Liver (tissue), 9 donors: ENCODE measurements around the gene PTPN2. TPM values are rescaled to one million over a fixed set of nuclear protein-coding genes. Genes with fewer than 3 reads are reported as not detected.

ENCODE experiments used
- DNase-seq: peaks from one replicate; pipeline ENCODE4 v3.0.0-alpha.2; 2017; ENCODE audit warnings: low spot score
- H3K27ac ChIP-seq, 2 donors: one replicate each; pipeline ENCODE4 v1.7.0; 2013; ENCODE audit warnings: inconsistent platforms in 2 of 2, low read length in 2 of 2, control low read depth in 1 of 2, low read depth in 1 of 2, mild to moderate bottlenecking in 1 of 2
- H3K27me3 ChIP-seq, 4 donors: one replicate each; pipeline versions ENCODE4 v1.6.1 to v1.7.0; 2013; ENCODE audit warnings: low read length in 3 of 4, inconsistent platforms in 1 of 4, mild to moderate bottlenecking in 1 of 4, moderate library complexity in 1 of 4; ENCODE audit not compliant: control insufficient read depth in 4 of 4, insufficient read depth in 4 of 4
- H3K36me3 ChIP-seq, 4 donors: one replicate each; pipeline versions ENCODE4 v1.6.1 to v1.7.0; 2013; ENCODE audit warnings: low read length in 3 of 4, mild to moderate bottlenecking in 3 of 4, low read depth in 1 of 4, moderate library complexity in 1 of 4; ENCODE audit not compliant: control insufficient read depth in 4 of 4, insufficient read depth in 3 of 4
- H3K4me1 ChIP-seq, 4 donors: one replicate each; pipeline versions ENCODE4 v1.6.1 to v1.7.0; 2013; ENCODE audit warnings: low read length in 3 of 4, mild to moderate bottlenecking in 3 of 4, moderate library complexity in 1 of 4; ENCODE audit not compliant: control insufficient read depth in 4 of 4, insufficient read depth in 4 of 4
- H3K4me3 ChIP-seq, 3 donors: one replicate each; pipeline versions ENCODE4 v1.6.1 to v1.7.0; 2013; ENCODE audit warnings: low read length in 3 of 3, control low read depth in 1 of 3, low read depth in 1 of 3, mild to moderate bottlenecking in 1 of 3
- H3K9ac ChIP-seq, 2 donors: one replicate each; pipeline ENCODE4 v1.7.0; 2013; ENCODE audit warnings: low read length in 2 of 2, mild to moderate bottlenecking in 2 of 2, moderate library complexity in 2 of 2, control low read depth in 1 of 2, low read depth in 1 of 2
- H3K9me3 ChIP-seq, 4 donors: one replicate each; pipeline versions ENCODE4 v1.6.1 to v1.7.0; 2013; ENCODE audit warnings: low read length in 3 of 4; ENCODE audit not compliant: control insufficient read depth in 4 of 4
- EGR1 ChIP-seq, 2 donors: IDR thresholded peaks; 2 replicates each; pipeline ENCODE4 v1.6.1; 2016 to 2018; ENCODE audit warnings: antibody characterized with exemption in 2 of 2, low read depth in 2 of 2
- FOXA1 ChIP-seq: IDR thresholded peaks from 2 replicates; pipeline ENCODE4 v1.6.1; 2016; ENCODE audit warnings: antibody characterized with exemption
- FOXA2 ChIP-seq: IDR thresholded peaks from 2 replicates; pipeline ENCODE4 v1.6.1; 2016; ENCODE audit warnings: antibody characterized with exemption
- GABPA ChIP-seq, 2 donors: IDR thresholded peaks in 1 of 2; conservative IDR thresholded peaks in 1 of 2; 2 replicates each; pipeline ENCODE4 v1.6.1; 2016; ENCODE audit warnings: antibody characterized with exemption in 2 of 2, mild to moderate bottlenecking in 1 of 2, moderate library complexity in 1 of 2
- HNF4A ChIP-seq, 2 donors: conservative IDR thresholded peaks; 2 replicates each; pipeline ENCODE4 v1.6.1; 2016; ENCODE audit warnings: antibody characterized with exemption in 2 of 2, mild to moderate bottlenecking in 2 of 2
- HNF4G ChIP-seq: IDR thresholded peaks from 2 replicates; pipeline ENCODE4 v1.6.1; 2016; ENCODE audit warnings: antibody characterized with exemption
- JUND ChIP-seq, 2 donors: IDR thresholded peaks; 2 replicates each; pipeline ENCODE4 v1.6.1; 2016; ENCODE audit warnings: antibody characterized with exemption in 2 of 2
- NR2F2 ChIP-seq: IDR thresholded peaks from 2 replicates; pipeline ENCODE4 v1.6.1; 2016; ENCODE audit warnings: antibody characterized with exemption
- RAD21 ChIP-seq, 2 donors: IDR thresholded peaks; 2 replicates each; pipeline ENCODE4 v1.6.1; 2016; ENCODE audit warnings: antibody characterized with exemption in 2 of 2, mild to moderate bottlenecking in 2 of 2
- REST ChIP-seq: IDR thresholded peaks from 2 replicates; pipeline ENCODE4 v1.6.1; 2016; ENCODE audit warnings: antibody characterized with exemption, mild to moderate bottlenecking
- RXRA ChIP-seq, 2 donors: IDR thresholded peaks; 2 replicates each; pipeline ENCODE4 v1.6.1; 2017 to 2018; ENCODE audit warnings: antibody characterized with exemption in 2 of 2, mild to moderate bottlenecking in 1 of 2
- SP1 ChIP-seq: IDR thresholded peaks from 2 replicates; pipeline ENCODE4 v1.6.1; 2018; ENCODE audit warnings: antibody characterized with exemption, mild to moderate bottlenecking
- TAF1 ChIP-seq: conservative IDR thresholded peaks from 2 replicates; pipeline ENCODE4 v1.6.1; 2016; ENCODE audit warnings: antibody characterized with exemption, mild to moderate bottlenecking
- YY1 ChIP-seq: IDR thresholded peaks from 2 replicates; pipeline ENCODE4 v1.6.1; 2016; ENCODE audit warnings: antibody characterized with exemption, mild to moderate bottlenecking
- WGBS: extraction: QIAGEN DNeasy Blood & Tissue Kit; methylation state at CpG from one replicate; pipeline ENCODE4 v1.1.7; 2013; 5-methylcytosine and 5-hydroxymethylcytosine counted together
- polyA plus RNA-seq, 2 donors: library from polyadenylated mRNA; stranded (reverse) in 1 of 2; unstranded in 1 of 2; fragments of 200-250 nt in 1 of 2; fragments of >200 nt in 1 of 2; fragmentation: Nextera tagmentation in 1 of 2; extraction: Ambion mirVana in 1 of 2; gene quantifications; one replicate each; pipeline versions ENCODE4 v1.2.1 to v1.2.3, GENCODE V29; 2013 to 2015
- total RNA-seq, 2 donors: library from RNA; depleted of rRNA; stranded (reverse); fragments of >200 nt; gene quantifications; one replicate each; pipeline ENCODE4 v1.2.3, GENCODE V29; 2014
- TF ChIP-seq, protein P1 (sequence below): IDR thresholded peaks from 2 replicates; pipeline ENCODE4 v1.6.1; 2016; ENCODE audit warnings: antibody characterized with exemption
- TF ChIP-seq, protein P2 (sequence below): IDR thresholded peaks from 2 replicates; pipeline ENCODE4 v1.6.1; 2016; ENCODE audit warnings: antibody characterized with exemption
- TF ChIP-seq, protein P3 (sequence below): fragments of 150-350 bp; IDR thresholded peaks from 2 replicates; pipeline ENCODE4 v1.5.1; 2017; ENCODE audit warnings: improper control_type of control experiment, low read depth, low read length; ENCODE audit not compliant: missing input control
- TF ChIP-seq, protein P4 (sequence below): IDR thresholded peaks from 2 replicates; pipeline ENCODE4 v1.6.1; 2016; ENCODE audit warnings: antibody characterized with exemption
- donor health status: healthy.
- donor health status: healthy.
- donor health status: healthy.
- donor health status: healthy.
- donor health status: healthy.

PTPN2 gene
- total and polyA plus RNA-seq, 4 donors: 9.2 to 21.2 (median 14.9) TPM

DNA sequence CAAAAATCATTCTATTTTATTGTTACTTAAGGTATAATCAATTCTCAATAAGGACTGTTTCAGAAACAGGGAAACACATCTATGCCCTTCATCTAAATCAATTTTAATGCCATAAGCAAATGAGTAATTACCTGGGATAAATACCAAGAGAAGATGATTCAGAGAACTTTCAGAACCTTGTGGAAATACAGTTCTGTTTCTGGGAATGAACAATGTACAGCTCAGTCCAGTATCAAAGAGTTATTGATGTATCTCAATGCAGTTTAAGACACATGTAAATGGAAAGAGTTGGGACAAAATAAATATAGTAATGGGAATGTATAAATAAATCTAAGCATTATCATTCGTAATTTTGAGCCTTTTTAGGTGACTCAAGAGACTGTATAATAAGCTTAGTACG lies 60.1 kb downstream of the PTPN2 start:
- Histone ChIP-seq H3K27ac (no peak overlapping the region), H3K27me3 (no peaks in the 10 kb centered on the region), H3K4me3 (no peak overlapping the region), H3K9me3 (peaks cover 0 to 9% (median 0%) of the 10 kb centered on the region in 4 donors), H3K4me1 (peaks cover 0 to 24% (median 17%) of the 10 kb centered on the region in 4 donors), H3K9ac (no peak overlapping the region), H3K36me3 (peaks cover 4 to 18% (median 9%) of the 10 kb centered on the region in 4 donors)
- DNase-seq: no peak
- TF ChIP-seq HNF4A (conservative IDR thresholded peaks at IDR 0.05) (no peak), RAD21 (IDR thresholded peaks at IDR 0.05) (no peak), RXRA (IDR thresholded peaks at IDR 0.05) (no peak)
- 97% methylated on average over 2 of the region's 2 CpGs for WGBS

- peaks cover 0 to 24% (median 17%) of the 10 kb centered on the region in 4 donors for H3K4me1 ChIP-seq
- H3K27ac ChIP-seq: peak overlapping the region; percentile 73 to 85
- no peak overlapping the region for H3K9ac ChIP-seq
- DNase-seq: no peak
- H3K27me3 ChIP-seq: no peaks in the 10 kb centered on the region
- H3K36me3 ChIP-seq: peaks cover 2 to 15% (median 10%) of the 10 kb centered on the region in 4 donors
- H3K4me3 ChIP-seq: no peak overlapping the region
- no peaks in the 10 kb centered on the region for H3K9me3 ChIP-seq
- TF ChIP-seq RXRA (IDR thresholded peaks at IDR 0.05): peak; percentile 61 to 69
- peak; percentile 49 for TF ChIP-seq FOXA1
- peak in 1 of 2 donors; percentile 50 for TF ChIP-seq JUND (IDR thresholded peaks at IDR 0.05)
- TF ChIP-seq TAF1: no peak
- TF ChIP-seq HNF4G: peak; percentile 21
- TF ChIP-seq SP1: peak; percentile 51
- TF ChIP-seq, protein P1, sequence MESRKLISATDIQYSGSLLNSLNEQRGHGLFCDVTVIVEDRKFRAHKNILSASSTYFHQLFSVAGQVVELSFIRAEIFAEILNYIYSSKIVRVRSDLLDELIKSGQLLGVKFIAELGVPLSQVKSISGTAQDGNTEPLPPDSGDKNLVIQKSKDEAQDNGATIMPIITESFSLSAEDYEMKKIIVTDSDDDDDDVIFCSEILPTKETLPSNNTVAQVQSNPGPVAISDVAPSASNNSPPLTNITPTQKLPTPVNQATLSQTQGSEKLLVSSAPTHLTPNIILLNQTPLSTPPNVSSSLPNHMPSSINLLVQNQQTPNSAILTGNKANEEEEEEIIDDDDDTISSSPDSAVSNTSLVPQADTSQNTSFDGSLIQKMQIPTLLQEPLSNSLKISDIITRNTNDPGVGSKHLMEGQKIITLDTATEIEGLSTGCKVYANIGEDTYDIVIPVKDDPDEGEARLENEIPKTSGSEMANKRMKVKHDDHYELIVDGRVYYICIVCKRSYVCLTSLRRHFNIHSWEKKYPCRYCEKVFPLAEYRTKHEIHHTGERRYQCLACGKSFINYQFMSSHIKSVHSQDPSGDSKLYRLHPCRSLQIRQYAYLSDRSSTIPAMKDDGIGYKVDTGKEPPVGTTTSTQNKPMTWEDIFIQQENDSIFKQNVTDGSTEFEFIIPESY: no peak
- peak; percentile 22 to 37 for TF ChIP-seq RAD21 (IDR thresholded peaks at IDR 0.05)
- no peak for TF ChIP-seq GABPA (IDR thresholded peaks at IDR 0.05 in 1 of 2, conservative IDR thresholded peaks at IDR 0.05 in 1 of 2)
- TF ChIP-seq HNF4A (conservative IDR thresholded peaks at IDR 0.05): peak; percentile 51 to 60
- TF ChIP-seq NR2F2: no peak
- TF ChIP-seq, protein P2, sequence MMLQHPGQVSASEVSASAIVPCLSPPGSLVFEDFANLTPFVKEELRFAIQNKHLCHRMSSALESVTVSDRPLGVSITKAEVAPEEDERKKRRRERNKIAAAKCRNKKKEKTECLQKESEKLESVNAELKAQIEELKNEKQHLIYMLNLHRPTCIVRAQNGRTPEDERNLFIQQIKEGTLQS: no peak
- TF ChIP-seq, protein P3, sequence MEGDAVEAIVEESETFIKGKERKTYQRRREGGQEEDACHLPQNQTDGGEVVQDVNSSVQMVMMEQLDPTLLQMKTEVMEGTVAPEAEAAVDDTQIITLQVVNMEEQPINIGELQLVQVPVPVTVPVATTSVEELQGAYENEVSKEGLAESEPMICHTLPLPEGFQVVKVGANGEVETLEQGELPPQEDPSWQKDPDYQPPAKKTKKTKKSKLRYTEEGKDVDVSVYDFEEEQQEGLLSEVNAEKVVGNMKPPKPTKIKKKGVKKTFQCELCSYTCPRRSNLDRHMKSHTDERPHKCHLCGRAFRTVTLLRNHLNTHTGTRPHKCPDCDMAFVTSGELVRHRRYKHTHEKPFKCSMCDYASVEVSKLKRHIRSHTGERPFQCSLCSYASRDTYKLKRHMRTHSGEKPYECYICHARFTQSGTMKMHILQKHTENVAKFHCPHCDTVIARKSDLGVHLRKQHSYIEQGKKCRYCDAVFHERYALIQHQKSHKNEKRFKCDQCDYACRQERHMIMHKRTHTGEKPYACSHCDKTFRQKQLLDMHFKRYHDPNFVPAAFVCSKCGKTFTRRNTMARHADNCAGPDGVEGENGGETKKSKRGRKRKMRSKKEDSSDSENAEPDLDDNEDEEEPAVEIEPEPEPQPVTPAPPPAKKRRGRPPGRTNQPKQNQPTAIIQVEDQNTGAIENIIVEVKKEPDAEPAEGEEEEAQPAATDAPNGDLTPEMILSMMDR: no peak
- TF ChIP-seq, protein P4, sequence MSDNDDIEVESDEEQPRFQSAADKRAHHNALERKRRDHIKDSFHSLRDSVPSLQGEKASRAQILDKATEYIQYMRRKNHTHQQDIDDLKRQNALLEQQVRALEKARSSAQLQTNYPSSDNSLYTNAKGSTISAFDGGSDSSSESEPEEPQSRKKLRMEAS: peak; percentile 57
- no peak for TF ChIP-seq EGR1 (IDR thresholded peaks at IDR 0.05; ENCODE audit: low read depth in 2 of 2)
- peak; percentile 29 for TF ChIP-seq FOXA2
- no peak for TF ChIP-seq YY1
- TF ChIP-seq REST: peak; percentile 36
- 34% methylated on average over 3 of the region's 3 CpGs for whole genome bisulfite sequencing
Observed at GRCh38 chr18:12821408-12821807, 62.6 kb downstream of the PTPN2 start.
